Left hindlimb (tissue), 1 donor: ENCODE data around the gene PDE10A.
A peak's percentile ranks its signal among the peaks of the same experiment; 100 is the strongest.

Source experiments
- DNase-seq: peaks from one replicate; pipeline ENCODE4 v3.0.0-alpha.2; 2018

PDE10A gene

DNA sequence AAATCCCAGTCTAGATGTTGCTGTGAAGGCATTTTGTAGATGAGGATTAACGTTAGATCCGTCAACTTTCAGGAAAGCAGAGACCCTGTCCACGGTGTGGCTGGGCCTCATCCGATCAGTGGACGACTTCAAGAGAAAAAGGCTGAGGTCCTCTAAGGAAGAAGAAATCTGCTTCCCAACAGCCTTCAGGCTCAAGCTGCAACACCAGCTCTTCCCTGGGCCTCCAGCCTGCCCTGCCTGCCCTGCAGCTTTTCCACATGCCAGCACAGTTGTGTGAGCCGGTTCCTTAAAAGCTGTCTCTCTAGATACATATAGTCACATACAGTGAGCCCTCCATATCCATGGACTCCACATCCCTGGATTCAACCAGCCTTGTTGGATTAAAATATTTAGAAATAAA, 14.1 kb upstream of the PDE10A start:
- no peak for DNase-seq

GRCh38 chr6:165676435-165677068, 13.5 kb upstream of the PDE10A start:
- DNase-seq = no peak

GRCh38 chr6:165675120-165675519, 12.1 kb upstream of the PDE10A start:
- DNase-seq = no peak

- DNase-seq = no peak
Observed at GRCh38 chr6:165674155-165675029, 11.4 kb upstream of the PDE10A start.

- DNase-seq = no peak
Observed at GRCh38 chr6:165671222-165671768, 8.3 kb upstream of the PDE10A start.

DNA sequence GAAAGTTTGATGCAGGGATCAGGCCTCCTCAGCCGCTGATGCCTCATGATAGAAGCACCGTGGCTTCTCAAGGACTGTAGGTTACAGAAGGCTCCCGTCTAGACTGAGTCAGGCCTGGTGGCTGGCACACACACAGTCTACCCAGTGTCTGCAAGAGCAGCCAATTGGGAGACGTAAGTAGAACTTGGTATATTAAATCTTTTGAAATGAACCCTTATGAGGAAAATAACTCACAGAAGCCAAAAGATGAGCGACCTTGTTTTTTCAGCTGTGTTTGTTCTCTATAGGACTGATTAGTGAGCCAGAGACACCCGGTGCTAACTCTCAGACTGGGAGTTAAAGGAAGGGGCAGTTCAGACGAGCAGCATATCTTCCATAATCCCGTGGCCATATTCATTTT, 5.9 kb upstream of the PDE10A start:
- DNase-seq = no peak

GRCh38 chr6:165665384-165665672, 2.3 kb upstream of the PDE10A start:
- DNase-seq = no peak

GRCh38 chr6:165664559-165665383, 1.7 kb upstream of the PDE10A start:
- DNase-seq = peak; percentile 52

DNA sequence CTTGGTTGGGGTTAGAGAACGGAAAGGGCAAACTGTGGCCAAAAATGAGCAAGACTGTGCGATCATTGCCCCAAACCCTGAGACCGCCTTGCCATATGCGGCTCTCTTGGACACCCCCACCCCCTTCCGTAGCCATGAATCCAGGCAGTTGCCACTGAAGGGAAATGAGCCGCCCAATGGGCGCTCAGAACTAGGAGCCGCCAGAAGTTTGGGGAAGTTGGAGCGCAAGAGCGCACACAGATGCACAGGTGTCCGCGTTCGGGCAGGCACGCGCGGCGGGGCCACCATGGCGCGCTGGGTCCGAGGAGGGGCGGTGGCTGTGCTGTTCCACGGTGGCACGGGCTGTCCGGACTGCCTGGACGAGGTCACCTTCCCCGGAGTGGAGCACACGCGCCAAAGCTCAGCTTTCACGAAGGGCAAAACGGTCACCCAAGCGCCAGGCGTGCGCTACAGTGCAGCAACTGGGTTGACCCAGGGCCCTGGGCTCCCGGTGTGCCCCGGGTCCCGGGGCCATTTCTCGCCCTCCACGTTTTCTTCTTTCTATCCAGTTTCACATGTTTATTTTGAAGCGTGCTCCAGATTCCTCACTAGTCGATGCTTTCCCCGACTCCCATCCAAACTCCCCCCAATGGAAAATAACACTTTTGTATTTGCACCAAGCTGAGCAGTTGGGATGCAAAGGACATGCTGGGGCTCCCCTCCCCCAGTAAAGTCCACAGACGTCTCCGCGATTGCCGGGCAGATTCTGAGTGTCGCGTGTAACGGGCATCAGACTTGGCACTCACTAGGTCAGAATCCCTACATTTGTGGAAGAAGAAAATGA, 906 bp upstream of the PDE10A start:
- peak; percentile 67 for DNase-seq

DNA sequence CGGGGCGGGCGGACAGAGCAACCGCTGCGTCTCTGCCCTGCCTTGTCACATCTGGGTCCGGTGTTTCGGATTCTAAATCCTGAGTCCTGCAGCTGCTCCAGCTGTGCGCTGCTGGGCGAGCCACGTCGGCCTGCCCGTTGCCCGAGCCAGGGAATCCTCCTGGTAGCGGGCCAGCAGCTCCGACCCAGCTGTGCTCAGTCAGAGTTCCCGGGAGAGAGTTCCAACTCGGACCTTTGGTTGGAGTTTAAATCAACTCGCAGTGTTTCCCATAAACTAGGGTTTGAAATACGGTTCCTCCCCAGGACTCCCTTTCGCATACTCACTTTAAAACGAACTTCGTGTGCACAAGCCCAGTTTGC, 315 bp upstream of the PDE10A start:
- peak; percentile 79 for DNase-seq

DNA sequence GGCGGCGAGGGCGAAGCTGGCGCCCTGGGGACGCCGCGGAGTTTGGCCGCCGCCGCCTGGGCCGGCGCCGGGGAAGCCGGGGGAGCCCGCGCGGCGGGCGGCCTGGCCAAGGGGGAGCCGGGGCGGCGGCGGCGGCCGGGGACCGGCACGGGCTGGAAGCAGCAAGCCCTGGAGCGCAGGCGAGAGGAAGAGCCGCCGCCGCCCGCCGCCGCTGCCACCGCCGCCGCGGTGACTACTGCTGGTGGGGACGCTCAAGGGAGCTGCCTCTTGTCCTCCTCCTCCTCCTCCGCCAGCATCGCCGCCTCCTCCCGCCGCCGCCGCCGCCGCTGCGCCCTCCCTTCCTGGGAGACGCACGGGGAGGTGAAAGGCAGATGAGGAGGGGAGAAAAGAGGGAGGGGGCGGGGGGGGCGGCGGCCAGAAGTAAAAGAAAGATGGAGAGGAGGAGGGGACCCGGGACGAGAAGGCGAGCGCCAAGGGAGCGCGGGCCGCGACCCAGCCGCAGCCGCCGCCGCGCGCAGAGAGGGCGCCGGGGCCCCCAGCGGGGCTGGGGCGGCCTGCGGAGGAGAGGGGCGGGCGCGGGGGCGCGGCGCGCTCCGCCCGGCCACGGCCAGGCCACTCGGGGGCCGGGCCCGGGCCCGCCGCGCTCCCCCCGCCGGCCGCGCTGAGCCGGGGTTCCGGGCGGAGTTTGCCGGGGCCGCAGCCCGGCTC, 846 bp downstream of the PDE10A start:
- peak; percentile 73 for DNase-seq

- no peak for DNase-seq
Observed at GRCh38 chr6:165661664-165662025, 1.4 kb downstream of the PDE10A start.

DNA sequence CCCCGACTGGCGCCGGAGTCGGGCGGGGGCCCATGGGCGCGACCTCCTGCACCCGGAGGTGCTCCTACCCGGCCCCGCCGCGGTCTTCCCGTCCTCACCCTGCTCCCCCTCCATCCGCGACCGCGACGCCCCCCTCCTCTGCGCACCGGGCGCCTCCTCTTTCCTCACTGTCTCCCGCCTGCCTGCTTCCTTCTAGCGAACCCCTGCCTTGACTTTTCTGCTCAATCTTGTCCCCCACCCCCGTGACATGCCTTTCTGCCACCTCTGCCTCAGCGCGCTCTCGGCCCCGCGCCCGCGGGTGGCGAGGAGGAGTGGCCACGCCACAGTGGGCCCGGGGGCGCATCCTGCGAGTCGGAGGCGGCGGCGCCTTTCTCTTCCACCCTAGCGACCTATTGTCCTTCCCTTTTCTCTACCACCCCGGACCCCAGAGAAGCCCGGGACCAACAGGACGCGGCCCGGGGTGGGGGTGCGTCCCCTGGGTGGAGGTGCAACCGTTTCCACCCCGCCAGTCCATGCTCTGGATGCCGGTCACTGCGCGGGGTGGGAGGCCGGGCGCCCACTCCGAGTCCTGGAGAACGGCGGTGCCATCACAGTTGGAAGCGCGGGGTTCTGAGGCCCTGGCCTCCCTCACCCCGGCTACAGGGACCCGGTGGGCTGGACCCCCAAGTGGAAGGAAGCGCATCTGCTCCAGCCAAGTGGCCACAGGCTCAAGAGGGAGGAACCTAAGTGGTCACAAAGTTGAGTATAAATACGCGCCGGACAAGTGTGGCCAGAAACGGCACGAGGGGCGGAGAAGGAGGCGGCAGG, 2.0 kb downstream of the PDE10A start:
- DNase-seq = no peak

DNA sequence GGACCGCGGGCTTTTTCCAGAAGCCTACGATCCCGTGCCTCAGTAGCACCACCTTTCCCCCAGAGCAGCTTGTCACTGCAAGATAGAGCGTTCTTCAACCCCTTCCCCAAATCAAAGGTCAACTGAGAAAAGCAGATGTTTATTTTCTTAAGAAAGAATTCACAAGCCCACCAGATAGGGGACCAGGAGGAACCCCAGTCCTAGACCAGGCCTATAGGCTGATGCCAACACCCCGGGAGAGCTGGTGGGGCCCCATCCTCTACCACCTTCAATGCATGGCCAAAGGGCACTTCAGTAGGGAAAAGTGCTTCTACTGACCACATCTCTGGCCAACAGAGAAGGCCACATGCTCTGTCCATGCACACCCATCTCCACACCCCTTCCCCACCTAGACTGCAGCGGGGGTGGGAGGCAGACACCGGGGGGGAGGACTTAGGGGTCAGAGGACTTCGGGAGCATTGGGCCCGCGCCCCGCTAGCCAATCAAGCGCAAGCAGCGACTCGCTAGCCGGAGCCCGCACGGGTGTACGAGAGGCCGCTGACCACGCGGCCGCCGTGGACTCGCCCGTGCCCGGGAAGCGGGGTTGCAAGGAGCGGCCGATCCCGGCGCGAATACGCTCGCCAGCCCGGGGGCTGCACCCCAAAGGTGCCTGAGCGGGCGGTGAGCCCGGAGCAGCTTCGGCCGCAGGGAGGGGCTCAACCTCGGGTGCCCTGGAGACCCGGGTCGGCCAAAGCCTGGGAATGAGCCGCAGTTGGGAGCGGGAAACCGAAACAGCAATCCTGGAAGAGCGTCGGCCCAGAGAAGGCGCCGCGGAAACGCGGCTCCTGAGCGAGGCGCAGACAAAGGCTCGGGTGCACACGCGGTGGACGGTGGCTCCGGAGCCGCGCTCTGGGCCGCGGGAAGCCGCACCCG, 2.8 kb downstream of the PDE10A start:
- DNase-seq = no peak

GRCh38 chr6:165658395-165659058, 4.5 kb downstream of the PDE10A start:
- DNase-seq = no peak

DNA sequence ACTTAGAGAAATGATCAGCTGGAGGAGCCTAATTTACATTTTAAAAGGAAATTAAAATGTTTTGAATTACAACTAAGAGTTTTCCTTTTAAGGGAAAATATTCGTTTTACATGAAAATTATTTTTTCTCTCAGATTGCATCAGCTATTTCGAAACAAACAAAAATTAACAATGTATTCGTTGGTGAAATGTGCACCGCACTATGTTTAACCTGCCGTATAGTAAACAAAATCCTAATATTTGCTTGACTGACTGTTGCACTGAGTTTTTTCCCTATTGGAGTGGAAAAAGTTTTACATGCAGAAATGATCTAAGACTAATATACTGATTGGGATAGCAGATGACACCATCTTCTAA, 5.7 kb downstream of the PDE10A start:
- no peak for DNase-seq

- no peak for DNase-seq
Observed at GRCh38 chr6:165656581-165657324, 6.3 kb downstream of the PDE10A start.

GRCh38 chr6:165655191-165655590, 7.8 kb downstream of the PDE10A start:
- DNase-seq = no peak

DNA sequence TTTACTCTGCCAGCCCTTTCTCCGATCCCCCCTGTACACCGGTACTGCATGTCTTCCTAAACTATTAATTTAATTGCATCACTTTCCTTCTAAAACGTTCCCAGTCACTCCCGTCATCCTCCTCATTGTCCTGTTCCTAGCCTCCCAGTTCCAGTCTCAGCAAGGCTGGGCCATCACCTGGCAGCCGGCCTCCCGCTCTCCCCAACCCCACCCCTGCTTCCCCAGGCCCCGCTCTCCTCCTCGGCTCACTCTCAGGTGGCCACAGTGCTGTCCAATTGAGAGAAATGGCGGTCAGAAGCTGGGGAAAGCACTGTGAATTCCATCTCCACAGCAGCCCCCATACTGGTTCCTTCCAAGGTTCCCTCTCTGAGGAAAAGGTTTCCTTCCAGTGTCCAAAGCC, 8.9 kb downstream of the PDE10A start:
- DNase-seq = no peak
